Measurements from ENCODE around the gene AP4M1.
A peak's percentile ranks its signal among the peaks of the same experiment; 100 is the strongest.
"Not testable (repeated sequence)": the region's sequence is repeated elsewhere in the genome, so short reads cannot be mapped to it uniquely, and the experiment has no call there.

Gene AP4M1

DNA sequence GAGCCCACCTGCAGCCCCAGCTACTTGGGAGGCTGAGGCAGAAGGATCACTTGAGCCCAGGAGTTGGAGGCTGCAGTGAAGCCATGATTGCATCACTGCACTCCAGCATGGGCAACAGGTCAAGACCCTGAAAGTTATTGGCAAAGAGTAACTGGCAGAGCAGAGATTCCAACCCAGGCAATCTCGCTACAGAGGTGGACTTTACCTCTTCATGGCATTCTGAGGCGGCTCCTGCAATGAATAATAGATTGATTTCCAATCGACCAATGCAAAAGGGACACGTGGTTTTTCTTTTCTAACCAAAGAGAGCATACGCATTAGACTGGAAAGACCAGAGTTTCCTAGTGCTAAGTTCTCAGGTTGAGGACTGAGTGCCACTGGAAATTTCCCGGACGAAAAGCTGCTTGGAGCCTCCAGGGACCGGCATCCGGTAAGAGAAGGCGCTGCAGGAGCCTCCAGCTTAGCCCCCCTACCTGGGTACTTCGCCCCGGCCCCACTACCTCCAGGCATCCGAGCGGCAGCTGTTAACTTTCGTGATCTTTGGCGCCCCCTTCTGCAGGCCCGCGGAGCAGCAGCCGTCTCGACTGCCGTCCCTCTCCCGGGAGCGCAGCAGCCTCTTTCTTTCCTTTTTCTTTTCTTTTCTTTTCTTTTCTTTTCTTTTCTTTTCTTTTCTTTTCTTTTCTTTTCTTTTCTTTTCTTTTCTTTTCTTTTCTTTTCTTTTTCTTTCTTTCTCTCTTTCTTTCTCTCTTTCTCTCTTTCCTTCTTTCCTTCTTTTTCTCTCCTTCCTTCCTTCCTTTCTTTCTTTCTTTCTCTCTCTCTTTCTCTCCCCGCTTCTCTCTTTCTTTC is 29.4 kb downstream of the AP4M1 start:
- TF ChIP-seq JUND (IDR thresholded peaks at IDR 0.05; ENCODE audit: low read depth): no peak
- in situ Hi-C loops (cut with HindIII; ENCODE audit: low pct_unique_long_range_greater_than_20kb, low sequenced_read_pairs): no loop called here
- peak; percentile 31 to 64 for DNase-seq (ENCODE audit: low read depth in 1 of 2, low spot score in 1 of 2)

DNA sequence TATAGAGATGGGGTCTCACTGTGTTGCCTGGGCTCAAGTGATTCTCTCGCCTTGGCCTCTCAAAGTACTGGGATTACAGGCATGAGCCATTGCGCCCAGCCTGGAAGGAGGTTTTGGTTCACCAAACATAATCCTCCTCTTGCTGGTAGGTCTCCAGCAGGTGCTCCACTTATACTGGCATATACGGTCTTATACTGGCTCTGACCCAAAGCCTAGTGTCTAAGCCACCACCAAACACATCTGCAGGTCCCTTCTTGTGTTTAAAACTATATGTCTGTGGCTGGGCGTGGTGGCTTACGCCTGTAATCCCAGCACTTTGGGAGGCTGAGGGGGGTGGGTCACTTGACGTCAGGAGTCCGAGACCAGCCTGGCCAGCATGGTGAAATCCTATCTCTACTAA is 30.7 kb downstream of the AP4M1 start:
- TF ChIP-seq JUND (IDR thresholded peaks at IDR 0.05; ENCODE audit: low read depth): no peak
- in situ Hi-C loops (cut with HindIII; ENCODE audit: low pct_unique_long_range_greater_than_20kb, low sequenced_read_pairs): no loop called here
- DNase-seq (ENCODE audit: low read depth in 1 of 2, low spot score in 1 of 2): no peak

DNA sequence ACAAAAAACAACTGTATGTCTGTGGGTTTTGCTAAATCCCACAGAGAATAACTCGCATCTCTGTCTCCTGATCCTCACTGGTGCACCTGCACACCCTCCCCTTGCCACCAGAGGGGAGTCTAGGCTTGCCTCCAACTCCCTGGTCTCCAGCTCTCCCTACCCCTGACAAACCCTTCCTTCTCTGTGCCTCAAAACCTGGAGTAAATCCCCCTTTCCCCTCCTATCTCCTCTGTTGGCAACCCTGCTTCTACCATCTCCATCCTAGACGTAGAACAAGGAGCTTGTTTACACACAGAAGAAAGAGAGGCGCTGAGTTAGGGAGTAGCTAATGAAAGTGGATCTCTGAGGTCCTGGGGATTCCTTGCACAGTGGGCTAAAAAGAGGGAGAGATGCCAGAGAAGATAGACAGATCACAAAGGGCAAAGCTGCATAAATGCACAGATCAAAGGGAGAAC is 31.3 kb downstream of the AP4M1 start:
- peak; percentile 39 to 74 for DNase-seq (ENCODE audit: low read depth in 1 of 2, low spot score in 1 of 2)
- TF ChIP-seq JUND (IDR thresholded peaks at IDR 0.05; ENCODE audit: low read depth): no peak
- in situ Hi-C loops (cut with HindIII; ENCODE audit: low pct_unique_long_range_greater_than_20kb, low sequenced_read_pairs): no loop called here

DNA sequence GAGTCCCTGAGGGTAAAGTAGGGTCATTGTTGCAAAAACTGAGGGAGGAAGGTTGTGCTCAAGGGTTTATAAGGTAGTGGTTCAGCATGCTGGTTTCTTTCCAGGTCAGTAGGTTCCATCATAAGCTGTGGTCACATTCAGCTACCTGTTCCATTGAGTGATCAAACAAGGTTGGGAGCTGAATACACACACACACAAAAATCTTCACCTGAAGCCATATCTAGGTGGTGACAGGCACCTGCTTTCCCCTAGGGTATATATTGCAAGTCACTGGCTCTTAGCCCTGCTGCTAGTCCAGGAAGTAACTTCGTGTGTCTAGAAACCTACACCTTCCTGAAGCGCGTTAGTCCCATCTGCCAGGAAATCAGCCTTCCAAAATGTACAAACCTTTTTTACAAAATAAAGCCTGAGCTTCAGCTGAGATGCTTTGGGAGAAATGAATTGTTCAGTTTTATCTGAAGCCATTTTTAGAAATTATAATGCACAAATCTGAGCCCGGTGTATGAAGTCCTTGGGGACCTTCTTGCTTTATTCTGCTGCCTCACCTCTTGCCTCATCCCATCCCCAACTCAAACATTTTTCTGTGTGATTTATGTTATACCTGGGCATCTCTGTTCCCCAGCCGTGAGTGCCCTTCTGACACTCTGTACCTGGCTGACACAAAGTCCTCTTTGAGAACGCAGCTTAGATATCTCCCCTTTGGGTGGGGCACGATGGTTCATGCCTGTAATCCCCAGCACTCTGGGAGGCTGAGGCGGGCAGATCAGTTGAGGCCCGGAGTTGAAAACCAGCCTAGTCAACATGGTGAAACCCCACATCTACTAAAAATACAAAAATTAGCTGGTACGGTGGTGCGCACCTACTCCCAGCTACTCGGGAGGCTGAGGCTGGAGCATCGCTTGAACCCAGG is 36.7 kb downstream of the AP4M1 start:
- peak; percentile 26 to 76 for DNase-seq (ENCODE audit: low read depth in 1 of 2, low spot score in 1 of 2)
- in situ Hi-C loops (cut with HindIII; ENCODE audit: low pct_unique_long_range_greater_than_20kb, low sequenced_read_pairs): no loop called here

DNA sequence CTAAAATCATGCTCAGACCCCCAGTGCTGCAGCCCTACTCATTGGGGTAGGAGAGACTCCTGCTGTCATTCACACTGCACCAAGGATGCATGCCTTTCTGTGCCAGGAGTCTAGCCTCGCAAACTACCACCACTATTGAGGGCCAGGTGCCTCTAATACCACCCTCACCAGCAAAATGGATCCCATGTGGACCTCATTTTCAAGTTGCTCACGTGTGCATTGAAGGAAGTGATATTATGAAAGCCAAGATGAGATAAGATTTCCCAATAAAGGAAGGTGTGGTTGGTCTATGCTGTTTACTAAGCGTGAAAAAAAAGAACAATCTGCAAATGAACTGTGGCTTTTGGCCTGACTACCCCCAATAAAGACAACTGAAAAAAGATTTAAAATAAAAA is 40.1 kb downstream of the AP4M1 start:
- no peak for DNase-seq (ENCODE audit: low read depth in 1 of 2, low spot score in 1 of 2)
- in situ Hi-C loops (cut with HindIII; ENCODE audit: low pct_unique_long_range_greater_than_20kb, low sequenced_read_pairs): no loop called here
- no peak for TF ChIP-seq JUND (IDR thresholded peaks at IDR 0.05; ENCODE audit: low read depth)

More for the DNA sequence above, 36.7 kb downstream of the AP4M1 start:
- TF ChIP-seq JUND (IDR thresholded peaks at IDR 0.05; ENCODE audit: low read depth): no peak

DNA sequence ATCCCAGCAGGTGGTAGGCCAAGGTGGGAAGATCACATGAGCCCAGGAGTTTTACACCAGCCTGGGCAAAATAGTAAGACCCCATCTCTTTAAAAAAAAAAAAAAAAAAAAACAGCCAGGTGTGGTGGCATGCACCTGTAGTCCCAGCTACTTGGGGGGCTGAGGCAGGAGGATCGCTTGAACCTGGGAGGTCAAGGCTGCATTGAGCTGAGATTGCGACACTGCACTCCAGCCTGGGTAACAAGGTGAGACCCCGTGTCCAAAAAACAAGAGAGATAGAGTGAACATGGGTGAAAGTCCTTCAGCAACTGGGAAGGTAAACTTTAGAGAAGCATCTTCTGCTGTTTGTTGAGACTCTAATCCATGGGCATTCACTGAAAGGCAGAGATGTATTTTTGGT is 41.0 kb downstream of the AP4M1 start:
- no peak for TF ChIP-seq JUND (IDR thresholded peaks at IDR 0.05; ENCODE audit: low read depth)
- in situ Hi-C loops (cut with HindIII; ENCODE audit: low pct_unique_long_range_greater_than_20kb, low sequenced_read_pairs): no loop called here

DNA sequence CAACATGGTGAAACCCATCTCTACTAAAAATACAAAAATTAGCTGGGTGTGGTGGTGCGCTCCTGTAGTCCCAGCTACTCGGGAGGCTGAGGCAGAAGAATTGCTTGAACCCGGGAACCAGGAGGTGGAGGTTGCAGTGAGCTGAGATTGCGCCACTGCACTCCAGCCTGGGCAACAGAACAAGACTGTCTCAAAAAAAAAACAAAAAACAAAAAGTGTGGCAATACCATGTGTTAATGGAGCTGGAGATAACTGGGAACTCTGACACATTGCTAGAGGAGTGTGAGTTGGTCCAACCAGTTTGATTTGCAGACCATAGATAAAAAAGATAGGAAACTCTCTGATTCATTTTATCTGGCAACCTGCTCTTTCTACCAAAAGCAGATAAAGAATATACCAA is 44.9 kb downstream of the AP4M1 start:
- in situ Hi-C loops (cut with HindIII; ENCODE audit: low pct_unique_long_range_greater_than_20kb, low sequenced_read_pairs); DNase-seq (ENCODE audit: low read depth in 1 of 2, low spot score in 1 of 2): not testable (repeated sequence)

More for the DNA sequence above, 41.0 kb downstream of the AP4M1 start:
- no peak for DNase-seq (ENCODE audit: low read depth in 1 of 2, low spot score in 1 of 2)

DNA sequence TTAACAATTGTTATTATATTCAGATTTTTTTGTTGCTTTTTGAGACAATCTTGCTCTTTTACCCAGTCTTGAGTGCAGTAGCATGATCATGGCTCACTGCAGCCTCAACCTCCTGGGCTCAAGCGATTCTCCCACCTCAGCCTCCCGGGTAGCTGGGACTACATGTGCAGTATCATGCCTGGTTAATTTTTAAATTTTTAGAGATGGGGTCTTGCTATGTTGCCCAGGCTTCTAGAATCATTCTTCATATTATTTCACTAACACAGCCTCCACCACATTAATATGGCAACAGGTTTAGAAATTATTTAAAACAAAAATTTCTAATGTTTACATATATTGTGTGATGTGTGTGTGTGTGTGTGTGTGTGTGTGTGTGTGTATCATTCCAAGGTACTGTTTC is 45.8 kb downstream of the AP4M1 start:
- no peak for DNase-seq (ENCODE audit: low read depth in 1 of 2, low spot score in 1 of 2)
- in situ Hi-C loops (cut with HindIII; ENCODE audit: low pct_unique_long_range_greater_than_20kb, low sequenced_read_pairs): no loop called here
- no peak for TF ChIP-seq JUND (IDR thresholded peaks at IDR 0.05; ENCODE audit: low read depth)

DNA sequence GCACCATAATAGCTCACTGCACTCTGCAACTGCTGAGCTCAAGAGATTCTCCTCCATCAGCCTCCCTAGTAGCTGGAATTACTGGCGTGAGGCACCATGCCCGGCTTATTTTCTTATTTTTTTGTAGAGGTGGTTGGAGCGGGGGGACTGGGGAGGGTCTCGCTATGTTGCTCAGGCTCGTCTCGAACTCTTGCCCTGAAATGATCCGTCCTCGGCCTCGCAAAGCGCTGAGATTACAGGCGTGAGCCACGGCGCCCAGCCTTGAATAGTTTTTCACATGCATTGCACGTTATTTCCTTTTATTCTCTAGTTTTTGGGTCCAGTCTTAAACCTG is 46.7 kb downstream of the AP4M1 start:
- no peak for DNase-seq (ENCODE audit: low read depth in 1 of 2, low spot score in 1 of 2)
- TF ChIP-seq JUND (IDR thresholded peaks at IDR 0.05; ENCODE audit: low read depth): no peak
- in situ Hi-C loops (cut with HindIII; ENCODE audit: low pct_unique_long_range_greater_than_20kb, low sequenced_read_pairs): no loop called here

DNA sequence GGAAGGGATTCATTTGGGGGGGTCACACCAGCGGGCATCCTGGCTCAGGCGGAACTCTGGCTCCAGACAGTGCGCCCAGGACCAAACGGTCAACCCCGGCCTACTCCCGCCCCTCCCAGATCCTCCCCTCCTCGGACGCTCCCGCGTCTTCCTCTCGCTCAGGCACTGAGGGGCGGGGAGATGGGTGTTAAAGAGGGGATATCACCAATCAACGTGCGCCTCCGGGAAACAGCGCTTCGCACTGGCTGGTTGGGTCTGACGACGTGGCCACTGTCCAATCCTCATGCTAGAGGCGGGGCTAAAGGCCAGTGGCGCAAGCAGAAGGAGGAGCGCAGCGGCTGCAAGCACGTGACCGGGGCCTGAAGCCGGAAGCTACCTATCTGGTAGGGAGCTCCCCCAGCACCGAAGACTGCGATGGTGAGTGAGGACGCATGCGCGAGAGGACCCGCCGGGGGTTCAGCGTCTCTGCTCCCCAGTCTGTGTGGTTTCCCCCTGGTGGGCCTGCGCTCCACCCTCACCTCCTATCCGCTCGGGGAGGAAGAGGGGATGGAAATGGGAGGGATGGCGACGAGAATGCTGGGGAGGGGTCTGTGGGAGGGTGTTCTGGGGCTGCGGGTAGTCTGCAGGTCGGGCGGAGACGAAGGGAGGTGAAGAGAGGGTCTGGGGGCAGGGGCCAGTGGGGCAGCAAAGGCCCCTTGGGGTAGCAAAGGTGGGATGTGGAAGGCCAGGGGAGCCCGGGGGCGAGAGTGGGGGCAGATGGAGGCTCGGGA is 47.3 kb downstream of the AP4M1 start, which contains the start of gene LAMTOR4:
TSS of gene LAMTOR4 (plus strand) at position 360 of the 770 bp plus-strand sequence. CDS start at position 415, 55 bp downstream.
- no peak for TF ChIP-seq JUND (IDR thresholded peaks at IDR 0.05; ENCODE audit: low read depth)
- in situ Hi-C loops (cut with HindIII; ENCODE audit: low pct_unique_long_range_greater_than_20kb, low sequenced_read_pairs): no loop called here
- peak; percentile 91 to 98 for DNase-seq (ENCODE audit: low read depth in 1 of 2, low spot score in 1 of 2)

DNA sequence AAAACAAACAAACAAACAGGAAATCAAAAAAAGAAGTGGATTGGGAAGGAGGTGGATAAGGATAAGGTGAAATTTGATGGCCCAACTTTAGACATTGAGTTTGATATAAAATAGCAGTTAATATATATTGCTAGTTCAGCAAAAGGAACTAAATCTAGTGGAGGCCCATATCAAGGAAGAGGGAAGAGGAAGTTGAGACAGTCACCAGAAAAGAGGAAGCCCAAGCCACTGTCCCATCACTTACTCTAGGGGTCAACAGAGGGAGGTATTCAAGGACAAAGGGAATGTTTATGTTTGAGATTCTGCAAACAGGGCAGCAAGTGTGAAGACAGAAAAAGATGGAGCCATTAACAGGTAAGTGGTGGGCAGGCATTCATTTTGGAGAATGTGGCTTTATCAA is 51.0 kb downstream of the AP4M1 start:
- TF ChIP-seq JUND (IDR thresholded peaks at IDR 0.05; ENCODE audit: low read depth): no peak
- DNase-seq (ENCODE audit: low read depth in 1 of 2, low spot score in 1 of 2): no peak
- in situ Hi-C loops (cut with HindIII; ENCODE audit: low pct_unique_long_range_greater_than_20kb, low sequenced_read_pairs): no loop called here

DNA sequence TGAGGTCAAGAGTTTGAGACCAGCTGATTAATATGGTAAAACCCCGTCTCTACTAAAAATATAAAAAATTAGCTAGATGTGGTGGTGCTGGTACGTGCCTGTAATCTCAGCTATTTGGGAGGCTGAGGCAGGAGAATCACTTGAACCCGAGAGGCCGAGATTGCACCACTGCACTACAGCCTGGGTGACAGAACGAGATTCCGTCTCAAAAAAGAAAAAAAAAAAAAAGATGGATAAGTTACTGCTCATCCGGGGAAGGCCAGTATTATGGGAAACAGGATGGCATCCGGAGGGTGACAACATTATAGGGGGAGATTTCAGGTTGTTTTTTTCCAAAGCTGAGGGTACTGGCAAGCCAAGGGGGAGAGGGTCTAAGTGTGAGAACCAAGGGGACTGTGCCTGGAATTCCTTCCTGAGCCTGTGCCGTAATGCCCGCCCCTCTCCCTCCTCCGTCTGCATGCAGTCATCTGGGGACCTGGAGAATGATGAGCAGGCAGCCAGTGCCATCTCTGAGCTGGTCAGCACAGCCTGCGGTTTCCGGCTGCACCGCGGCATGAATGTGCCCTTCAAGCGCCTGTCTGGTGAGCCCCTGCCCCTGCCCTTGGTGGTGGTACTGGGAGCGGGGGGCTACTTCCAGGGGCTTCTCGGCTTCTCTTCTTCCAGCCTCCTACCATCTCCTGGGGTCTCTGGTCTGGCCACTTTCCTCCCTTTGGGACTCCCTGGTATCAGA is 51.7 kb downstream of the AP4M1 start:
- no peak for TF ChIP-seq JUND (IDR thresholded peaks at IDR 0.05; ENCODE audit: low read depth)
- in situ Hi-C loops (cut with HindIII; ENCODE audit: low pct_unique_long_range_greater_than_20kb, low sequenced_read_pairs): no loop called here
- DNase-seq (ENCODE audit: low read depth in 1 of 2, low spot score in 1 of 2): no peak

Data from T47D (cell line).